ENCODE measurements around the gene CSRNP3. TPM values are rescaled to one million over a fixed set of nuclear protein-coding genes. Genes with fewer than 3 reads are reported as not detected.

CSRNP3 gene
- total RNA-seq, 2 donors from 2014 or later: 8.3 to 16.1 TPM

- DNase-seq: no peak
- Mint-ChIP-seq H3K4me3 (no peak overlapping the region), H3K36me3 (ENCODE audit: low read depth) (peaks cover 2% of the 10 kb centered on the region), H3K9me3 (no peaks in the 10 kb centered on the region), H3K4me1 (peaks cover 28% of the 10 kb centered on the region), H3K27ac (no peak overlapping the region), H3K27me3 (ENCODE audit: insufficient read depth) (no peaks in the 10 kb centered on the region)
- H3K9ac ChIP-seq (ENCODE audit: extremely low read depth, low read length, poor library complexity, severe bottlenecking): no peak overlapping the region
- no peak overlapping the region for H3K27ac ChIP-seq (ENCODE audit: low read depth, low read length)
- WGBS, 2 experiments (ENCODE audit: insufficient coverage in 1 of 2, insufficient read length in 1 of 2): 83 to 89% methylated on average over 2 to 6 of the region's 6 CpGs
- no peaks in the 10 kb centered on the region for H3K36me3 ChIP-seq (ENCODE audit: control insufficient read depth, insufficient read depth, low read length)
- TF ChIP-seq CTCF (conservative IDR thresholded peaks at IDR 0.05): no peak
- no peaks in the 10 kb centered on the region for H3K27me3 ChIP-seq (ENCODE audit: control insufficient read depth, insufficient read depth, low read length, poor library complexity, severe bottlenecking)
- no peaks in the 10 kb centered on the region for H3K4me1 ChIP-seq (ENCODE audit: control insufficient read depth, insufficient read depth, low read length)
- H3K4me3 ChIP-seq (ENCODE audit: low read length): no peak overlapping the region
- H3K9me3 ChIP-seq (ENCODE audit: control insufficient read depth, low read length): no peaks in the 10 kb centered on the region
Measured at GRCh38 chr2:165701147-165701546, 231.6 kb downstream of the CSRNP3 start.

DNA sequence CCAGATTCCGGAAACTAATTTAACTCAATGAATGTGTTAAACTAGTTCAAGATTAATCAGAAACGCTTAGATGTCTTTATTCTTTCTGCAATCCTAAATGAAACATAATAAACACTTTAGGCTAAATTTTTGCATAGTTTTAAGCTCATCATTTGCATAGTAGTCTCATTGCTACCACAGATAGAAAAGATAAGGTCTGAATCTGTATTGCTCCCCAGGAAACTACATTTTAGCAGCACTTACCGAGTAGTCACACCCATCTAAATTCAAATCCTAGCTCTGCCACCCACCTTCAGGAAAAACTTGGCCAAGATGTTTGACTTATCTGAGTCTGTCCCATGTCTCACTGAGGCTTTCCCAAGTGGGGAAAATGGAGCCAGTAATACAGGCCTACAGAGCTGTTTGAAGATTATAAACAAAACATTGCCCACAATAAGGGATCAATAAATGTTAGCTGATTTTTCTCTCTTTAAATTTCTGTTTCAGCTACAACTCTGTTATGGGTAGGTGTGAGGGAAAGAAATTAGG is 237.5 kb downstream of the CSRNP3 start:
- H3K27ac Mint-ChIP-seq: peak overlapping the region; percentile 97
- H3K4me3 ChIP-seq (ENCODE audit: low read length): no peak overlapping the region
- no peak overlapping the region for H3K27ac ChIP-seq (ENCODE audit: low read depth, low read length)

DNA sequence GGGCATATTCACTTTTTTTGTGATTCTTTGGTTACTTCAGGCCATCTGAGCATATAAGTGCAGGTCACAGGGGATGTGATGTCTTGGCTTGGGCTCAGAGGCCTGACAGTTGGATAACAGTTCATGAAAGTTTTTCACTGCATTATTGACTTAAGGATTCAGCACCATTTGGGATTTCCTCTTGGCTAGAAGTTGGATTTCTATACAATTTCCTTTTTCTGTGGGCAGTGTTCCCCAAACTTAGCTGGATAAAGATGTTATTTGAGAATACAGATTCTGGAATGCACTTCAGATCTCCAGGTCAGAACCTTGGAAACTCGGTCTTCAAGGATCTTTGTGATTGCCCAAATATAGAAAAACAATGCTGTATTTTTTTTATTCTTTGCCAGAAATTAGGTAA is 246.6 kb downstream of the CSRNP3 start:
- Histone ChIP-seq H3K9me3 (ENCODE audit: control insufficient read depth, low read length) (no peaks in the 10 kb centered on the region), H3K27ac (ENCODE audit: low read depth, low read length) (no peak overlapping the region), H3K9ac (ENCODE audit: extremely low read depth, low read length, poor library complexity, severe bottlenecking) (no peak overlapping the region), H3K27me3 (ENCODE audit: control insufficient read depth, insufficient read depth, low read length, poor library complexity, severe bottlenecking) (no peaks in the 10 kb centered on the region), H3K4me3 (ENCODE audit: low read length) (no peak overlapping the region), H3K4me1 (ENCODE audit: control insufficient read depth, insufficient read depth, low read length) (no peaks in the 10 kb centered on the region), H3K36me3 (ENCODE audit: control insufficient read depth, insufficient read depth, low read length) (no peaks in the 10 kb centered on the region)
- H3K36me3 Mint-ChIP-seq (ENCODE audit: low read depth): no peaks in the 10 kb centered on the region
- H3K27me3 Mint-ChIP-seq (ENCODE audit: insufficient read depth): no peaks in the 10 kb centered on the region
- WGBS, 2 experiments (ENCODE audit: insufficient coverage in 1 of 2, insufficient read length in 1 of 2): 96 to 100% methylated on average over 1 of the region's 1 CpG
- H3K9me3 Mint-ChIP-seq: no peaks in the 10 kb centered on the region
- DNase-seq: no peak
- H3K4me1 Mint-ChIP-seq: peaks cover 13% of the 10 kb centered on the region
- H3K4me3 Mint-ChIP-seq: no peak overlapping the region
- TF ChIP-seq CTCF (conservative IDR thresholded peaks at IDR 0.05): no peak
- no peak overlapping the region for H3K27ac Mint-ChIP-seq

More for the DNA sequence above, 237.5 kb downstream of the CSRNP3 start:
- WGBS, 2 experiments (ENCODE audit: insufficient coverage in 1 of 2, insufficient read length in 1 of 2): 77 to 78% methylated on average over 2 to 3 of the region's 3 CpGs
- DNase-seq: no peak
- H3K36me3 ChIP-seq (ENCODE audit: control insufficient read depth, insufficient read depth, low read length): no peaks in the 10 kb centered on the region
- Mint-ChIP-seq H3K4me1 (peaks cover 41% of the 10 kb centered on the region), H3K27me3 (ENCODE audit: insufficient read depth) (no peaks in the 10 kb centered on the region), H3K9me3 (peaks cover 7% of the 10 kb centered on the region), H3K4me3 (peak overlapping the region; percentile 39), H3K36me3 (ENCODE audit: low read depth) (peaks cover 23% of the 10 kb centered on the region)
- TF ChIP-seq CTCF (conservative IDR thresholded peaks at IDR 0.05): no peak
- H3K4me1 ChIP-seq (ENCODE audit: control insufficient read depth, insufficient read depth, low read length): no peaks in the 10 kb centered on the region
- no peak overlapping the region for H3K9ac ChIP-seq (ENCODE audit: extremely low read depth, low read length, poor library complexity, severe bottlenecking)
- no peaks in the 10 kb centered on the region for H3K9me3 ChIP-seq (ENCODE audit: control insufficient read depth, low read length)
- H3K27me3 ChIP-seq (ENCODE audit: control insufficient read depth, insufficient read depth, low read length, poor library complexity, severe bottlenecking): no peaks in the 10 kb centered on the region

Measured in endodermal cell (in vitro differentiated cells).